Body of pancreas (tissue), 4 donors: ENCODE results near the gene DST. TPM values are rescaled to one million over a fixed set of nuclear protein-coding genes. Genes with fewer than 3 reads are reported as not detected.

Source experiments
- ATAC-seq: fragments of 150-250 bp; one replicate; pipeline ENCODE4 v1.9.1; 2016
- DNase-seq, 4 donors: peaks; one replicate each; pipeline ENCODE4 v3.0.0-alpha.2; 2019
- H3K27ac ChIP-seq, 4 donors: fragments of 200-600 bp; sonication (generic); 1 replicate in 3 of 4; 2 replicates in 1 of 4; pipeline versions ENCODE4 v1.5.1 to v1.6.1; 2016 to 2019; ENCODE audit warnings: mild to moderate bottlenecking in 1 of 4, mixed read lengths in 1 of 4, moderate library complexity in 1 of 4
- H3K27me3 ChIP-seq, 2 donors: fragments of 200-600 bp; sonication (generic); one replicate each; pipeline ENCODE4 v1.6.0; 2016; ENCODE audit warnings: mild to moderate bottlenecking in 1 of 2
- H3K36me3 ChIP-seq, 2 donors: fragments of 200-600 bp; sonication (generic); replicated peaks in 1 of 2; 2 replicates each; pipeline ENCODE4 v1.5.1; 2016; ENCODE audit warnings: low read depth in 2 of 2; ENCODE audit not compliant: insufficient read depth in 1 of 2
- H3K4me1 ChIP-seq: fragments of 200-600 bp; sonication (generic); one replicate; pipeline ENCODE4 v1.6.0; 2016
- H3K4me3 ChIP-seq, 2 donors: fragments of 200-600 bp; sonication (generic); 1 replicate in 1 of 2; 2 replicates in 1 of 2; pipeline ENCODE4 v1.5.1; 2016 to 2019
- H3K9me3 ChIP-seq, 3 donors: fragments of 200-600 bp; sonication (generic); 1 replicate in 2 of 3; 2 replicates in 1 of 3; pipeline ENCODE4 v1.5.1; 2016
- POLR2A ChIP-seq, 3 donors: fragments of 450-650 bp; IDR thresholded peaks; one replicate each; pipeline ENCODE4 v1.6.1; 2016; ENCODE audit warnings: antibody characterized with exemption in 3 of 3, mild to moderate bottlenecking in 2 of 3
- WGBS, 2 donors: methylation state at CpG; one replicate each; pipeline ENCODE4 v1.1.5; 2017; 5-methylcytosine and 5-hydroxymethylcytosine counted together
- intact Hi-C: fragments of 100-400 bp; cut with DNase I; formaldehyde crosslinking; loops from one replicate; pipeline ENCODE4 v1.15.1; 2023
- total RNA-seq, 2 donors: library from RNA; depleted of rRNA; stranded (reverse); fragments of >200 nt; gene quantifications; one replicate each; pipeline ENCODE4 v1.1.0, GENCODE V29; 2016
- TF ChIP-seq, protein P1 (sequence below), 7 experiments: fragments of 450-650 bp in 4 of 7; fragments of 200-600 bp in 3 of 7; sonication (generic) in 3 of 7; IDR thresholded peaks; one replicate each; pipeline ENCODE4 v1.5.1; 2016 to 2019; ENCODE audit warnings: antibody characterized with exemption in 7 of 7

The DST gene
- total RNA-seq, 2 donors from 2014 or later = 105 to 117 TPM

DNA sequence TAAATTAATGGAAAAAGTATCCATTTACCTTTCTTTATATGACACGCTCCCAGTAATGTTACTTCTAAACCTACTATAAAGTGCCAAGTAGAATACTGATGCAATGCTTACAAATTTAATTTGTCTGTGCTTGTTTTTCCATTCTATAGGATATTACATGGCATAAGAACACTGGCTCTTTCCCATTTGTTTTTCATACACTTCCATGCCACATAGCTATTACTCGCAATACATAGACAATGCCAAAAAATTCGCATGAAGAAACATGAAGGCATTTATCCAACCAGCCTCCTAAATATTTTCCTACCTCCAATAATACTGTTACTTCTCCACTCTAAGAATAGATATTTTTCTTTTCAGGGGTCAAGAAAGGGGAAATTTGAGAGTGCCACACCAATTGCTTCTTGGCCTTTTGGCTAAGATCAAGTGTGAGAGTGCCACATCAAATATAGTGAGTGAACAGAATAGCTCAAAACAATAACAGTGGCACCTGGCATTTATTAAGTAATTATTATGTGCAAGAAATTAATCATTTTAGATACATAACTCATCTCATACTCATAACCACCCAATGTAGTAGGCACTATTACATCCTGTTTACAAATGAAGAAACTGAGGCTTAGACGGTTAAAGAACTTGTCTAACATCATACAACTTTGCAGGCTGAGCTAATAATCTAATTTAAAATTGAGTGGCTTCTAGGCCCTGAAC is 845 bp upstream of the DST start:
- DNase-seq = no peak
- no peaks in the 10 kb centered on the region for H3K27me3 ChIP-seq
- H3K4me3 ChIP-seq = no peak overlapping the region
- H3K4me1 ChIP-seq = no peaks in the 10 kb centered on the region
- no peak overlapping the region for H3K27ac ChIP-seq
- no peaks in the 10 kb centered on the region for H3K9me3 ChIP-seq
- TF ChIP-seq POLR2A (IDR thresholded peaks at IDR 0.05) = no peak
- TF ChIP-seq, protein P1, sequence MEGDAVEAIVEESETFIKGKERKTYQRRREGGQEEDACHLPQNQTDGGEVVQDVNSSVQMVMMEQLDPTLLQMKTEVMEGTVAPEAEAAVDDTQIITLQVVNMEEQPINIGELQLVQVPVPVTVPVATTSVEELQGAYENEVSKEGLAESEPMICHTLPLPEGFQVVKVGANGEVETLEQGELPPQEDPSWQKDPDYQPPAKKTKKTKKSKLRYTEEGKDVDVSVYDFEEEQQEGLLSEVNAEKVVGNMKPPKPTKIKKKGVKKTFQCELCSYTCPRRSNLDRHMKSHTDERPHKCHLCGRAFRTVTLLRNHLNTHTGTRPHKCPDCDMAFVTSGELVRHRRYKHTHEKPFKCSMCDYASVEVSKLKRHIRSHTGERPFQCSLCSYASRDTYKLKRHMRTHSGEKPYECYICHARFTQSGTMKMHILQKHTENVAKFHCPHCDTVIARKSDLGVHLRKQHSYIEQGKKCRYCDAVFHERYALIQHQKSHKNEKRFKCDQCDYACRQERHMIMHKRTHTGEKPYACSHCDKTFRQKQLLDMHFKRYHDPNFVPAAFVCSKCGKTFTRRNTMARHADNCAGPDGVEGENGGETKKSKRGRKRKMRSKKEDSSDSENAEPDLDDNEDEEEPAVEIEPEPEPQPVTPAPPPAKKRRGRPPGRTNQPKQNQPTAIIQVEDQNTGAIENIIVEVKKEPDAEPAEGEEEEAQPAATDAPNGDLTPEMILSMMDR (IDR thresholded peaks at IDR 0.05) = no peak
- intact Hi-C loops = loop anchor here (10.0 kb wide), 1 partner anchor 51 kb away; no protein-coding TSS in a partner anchor
- ATAC-seq = no peak
- 85 to 87% methylated on average over 4 of the region's 4 CpGs for WGBS, 2 donors
- no peaks in the 10 kb centered on the region for H3K36me3 ChIP-seq

DNA sequence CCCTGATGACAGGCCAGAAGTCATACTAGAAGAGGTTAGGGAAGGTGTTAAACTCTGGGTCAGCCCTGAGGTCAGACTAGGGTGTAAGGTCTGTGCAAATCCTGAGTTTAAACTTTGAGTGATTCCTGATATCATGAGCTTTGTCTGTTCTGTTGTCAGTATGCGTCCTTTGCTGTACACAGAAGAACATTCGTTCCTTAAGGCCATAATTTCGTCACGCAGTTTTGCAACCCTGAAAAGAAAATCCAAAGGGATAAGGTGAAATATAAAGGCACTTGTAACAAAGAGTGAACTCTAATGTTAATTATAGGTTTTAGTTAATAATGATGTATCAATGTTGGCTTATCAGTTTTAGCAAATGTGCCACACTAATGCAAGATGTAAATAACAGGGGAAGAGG is 2.3 kb downstream of the DST start:
- Histone ChIP-seq H3K27me3 (no peaks in the 10 kb centered on the region), H3K36me3 (peaks cover 0 to under 1% of the 10 kb centered on the region in 2 donors), H3K27ac (no peak overlapping the region)

DNA sequence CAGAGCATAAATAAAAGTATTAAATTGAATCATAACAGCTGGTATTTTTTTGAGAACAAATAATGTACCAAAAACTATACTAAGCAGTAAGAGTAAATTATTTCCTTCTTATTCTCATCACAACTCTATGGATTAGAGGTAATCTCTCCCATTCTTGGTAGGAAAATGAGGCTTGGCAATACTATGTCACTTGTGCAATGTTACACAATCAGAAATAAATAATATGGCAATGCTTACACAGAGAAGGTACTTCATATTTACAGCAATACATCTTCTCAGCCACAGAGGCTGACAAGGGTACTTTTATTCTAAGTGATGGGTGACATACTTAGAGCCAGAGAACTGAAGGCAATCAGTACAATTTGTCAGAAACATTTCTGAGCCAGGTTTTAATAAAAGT is 3.9 kb downstream of the DST start:
- H3K27me3 ChIP-seq = no peaks in the 10 kb centered on the region
- no peak overlapping the region for H3K27ac ChIP-seq
- no peak for TF ChIP-seq POLR2A (IDR thresholded peaks at IDR 0.05)
- TF ChIP-seq, protein P1 (IDR thresholded peaks at IDR 0.05) = no peak
- H3K36me3 ChIP-seq = peaks cover 0 to 2% of the 10 kb centered on the region in 2 donors
- DNase-seq = no peak
- H3K4me3 ChIP-seq = no peak overlapping the region
- ATAC-seq = no peak
- H3K4me1 ChIP-seq = no peaks in the 10 kb centered on the region
- intact Hi-C loops = loop anchor here (10.0 kb wide), 1 partner anchor 216 kb away; no protein-coding TSS in a partner anchor
- no peaks in the 10 kb centered on the region for H3K9me3 ChIP-seq

More for the DNA sequence above, 2.3 kb downstream of the DST start:
- ATAC-seq (no peak), DNase-seq (no peak)
- Histone ChIP-seq H3K9me3 (no peaks in the 10 kb centered on the region), H3K4me3 (no peak overlapping the region), H3K4me1 (no peaks in the 10 kb centered on the region)
- 82 to 83% methylated on average over 4 of the region's 4 CpGs for WGBS, 2 donors
- no peak for TF ChIP-seq POLR2A (IDR thresholded peaks at IDR 0.05)
- intact Hi-C loops = loop anchor here (10.0 kb wide), 1 partner anchor 54 kb away; no protein-coding TSS in a partner anchor

DNA sequence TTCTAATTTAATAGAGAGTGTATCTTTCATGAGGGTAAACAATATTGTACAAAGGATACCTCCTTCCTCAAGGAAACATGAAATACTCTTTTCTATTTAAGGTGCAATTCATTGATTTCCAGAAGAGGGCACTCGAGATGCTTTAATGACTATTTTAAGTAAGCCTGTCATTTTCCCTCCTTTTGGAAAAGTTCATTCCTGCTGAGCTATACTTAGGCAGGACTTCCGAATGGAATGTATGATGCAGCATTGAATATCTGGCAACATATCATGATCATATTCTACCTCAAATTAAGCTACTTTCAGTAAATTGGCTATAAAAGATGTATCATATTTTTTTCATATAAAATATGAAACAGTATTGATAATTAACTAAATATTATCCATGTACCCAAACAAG is 5.0 kb downstream of the DST start:
- H3K27ac ChIP-seq = no peak overlapping the region

DNA sequence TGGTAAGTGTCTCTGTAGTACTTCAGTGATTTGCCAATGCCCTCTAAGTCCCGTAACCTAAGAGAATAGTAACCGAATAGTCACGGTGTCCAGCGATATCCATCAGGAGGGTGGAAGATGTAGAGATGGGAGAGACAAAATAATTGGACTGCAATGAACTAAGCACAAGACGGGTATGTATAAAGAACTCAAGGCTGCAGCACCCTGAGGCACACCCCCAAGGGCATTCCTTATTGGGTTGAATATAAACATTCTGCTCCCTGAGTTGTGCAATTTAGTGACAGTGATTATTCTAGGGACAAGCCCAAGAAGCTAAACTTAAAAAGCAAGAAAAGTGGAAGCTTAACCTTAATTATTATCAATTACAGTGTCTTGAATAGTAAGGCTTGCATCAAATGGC is 14.6 kb downstream of the DST start:
- no peak for TF ChIP-seq POLR2A (IDR thresholded peaks at IDR 0.05)
- TF ChIP-seq, protein P1 (IDR thresholded peaks at IDR 0.05) = no peak
- H3K36me3 ChIP-seq = no peaks in the 10 kb centered on the region
- DNase-seq (no peak), ATAC-seq (no peak)
- no peaks in the 10 kb centered on the region for H3K4me1 ChIP-seq
- intact Hi-C loops = no loop called here
- H3K27me3 ChIP-seq = no peaks in the 10 kb centered on the region
- no peaks in the 10 kb centered on the region for H3K9me3 ChIP-seq
- H3K27ac ChIP-seq = no peak overlapping the region
- H3K4me3 ChIP-seq = no peak overlapping the region
- 84 to 88% methylated on average over 5 of the region's 5 CpGs for WGBS, 2 donors

More for the DNA sequence above, 5.0 kb downstream of the DST start:
- intact Hi-C loops = loop anchor here (10.0 kb wide), 1 partner anchor 217 kb away; no protein-coding TSS in a partner anchor
- Histone ChIP-seq H3K4me1 (no peaks in the 10 kb centered on the region), H3K4me3 (no peak overlapping the region), H3K27me3 (no peaks in the 10 kb centered on the region), H3K9me3 (no peaks in the 10 kb centered on the region), H3K36me3 (peaks cover 0 to 2% of the 10 kb centered on the region in 2 donors)
- ATAC-seq = peak; percentile 74
- DNase-seq = peak in 1 of 4 donors; percentile 12
- no peak for TF ChIP-seq POLR2A (IDR thresholded peaks at IDR 0.05)
- TF ChIP-seq, protein P1 (IDR thresholded peaks at IDR 0.05) = peak; percentile 12 to 74 (median 64)
- 2 to 4% methylated on average over 2 of the region's 2 CpGs for WGBS, 2 donors
